ENCODE data around the gene MAML1. TPM values are rescaled to one million over a fixed set of nuclear protein-coding genes. Genes with fewer than 3 reads are reported as not detected.

Gene MAML1
- total RNA-seq, 1 donor from 2014 or later, result 29.1 TPM

- Mint-ChIP-seq H3K27me3 (ENCODE audit: insufficient read depth, low read depth) (no peaks in the 10 kb centered on the region), H3K4me3 (no peak overlapping the region), H3K9me3 (no peaks in the 10 kb centered on the region), H3K36me3 (peaks cover 42% of the 10 kb centered on the region), H3K27ac (peak overlapping the region; percentile 70), H3K4me1 (peaks cover 22% of the 10 kb centered on the region)
- DNase-seq (ENCODE audit: low spot score), result no peak
- no peak overlapping the region for H2AFZ ChIP-seq (replicated peaks)
- peaks cover 64% of the 10 kb centered on the region for H4K20me1 ChIP-seq (ENCODE audit: low read depth)
- H3K27me3 ChIP-seq, result no peaks in the 10 kb centered on the region
- peaks cover 3% of the 10 kb centered on the region for H3F3A ChIP-seq (ENCODE audit: low read depth)
- H3K36me3 ChIP-seq, result peaks cover 8% of the 10 kb centered on the region
- no peak overlapping the region for H3K4me3 ChIP-seq
- no peaks in the 10 kb centered on the region for H3K4me1 ChIP-seq
- no peaks in the 10 kb centered on the region for H3K9me3 ChIP-seq (ENCODE audit: low read depth)
- peaks cover 32% of the 10 kb centered on the region for H3K79me2 ChIP-seq (ENCODE audit: low read depth)
- no peak overlapping the region for H3K27ac ChIP-seq
- TF ChIP-seq EZH2 (IDR thresholded peaks at IDR 0.05) (no peak), EZH2phosphoT487 (IDR thresholded peaks at IDR 0.05) (no peak), CTCF (IDR thresholded peaks at IDR 0.05) (no peak)
- H3K4me2 ChIP-seq, result no peak overlapping the region
- H3K9ac ChIP-seq, result no peak overlapping the region
Measured at GRCh38 chr5:179769271-179769670, 36.6 kb downstream of the MAML1 start.

GRCh38 chr5:179769796-179770195 lies 37.2 kb downstream of the MAML1 start:
- Mint-ChIP-seq H3K4me1 (peaks cover 22% of the 10 kb centered on the region), H3K9me3 (no peaks in the 10 kb centered on the region), H3K4me3 (no peak overlapping the region), H3K27ac (no peak overlapping the region), H3K27me3 (ENCODE audit: insufficient read depth, low read depth) (peaks cover 2% of the 10 kb centered on the region), H3K36me3 (peaks cover 44% of the 10 kb centered on the region)
- Histone ChIP-seq H3K79me2 (ENCODE audit: low read depth) (peaks cover 27% of the 10 kb centered on the region), H3K4me3 (no peak overlapping the region), H3F3A (ENCODE audit: low read depth) (peaks cover 3% of the 10 kb centered on the region), H3K4me2 (no peak overlapping the region), H3K9ac (no peak overlapping the region), H2AFZ (replicated peaks) (no peak overlapping the region), H3K9me3 (ENCODE audit: low read depth) (no peaks in the 10 kb centered on the region), H4K20me1 (ENCODE audit: low read depth) (peaks cover 59% of the 10 kb centered on the region), H3K36me3 (peaks cover 8% of the 10 kb centered on the region), H3K27ac (no peak overlapping the region), H3K4me1 (no peaks in the 10 kb centered on the region), H3K27me3 (no peaks in the 10 kb centered on the region)
- no peak for DNase-seq (ENCODE audit: low spot score)
- no peak for TF ChIP-seq EZH2 (IDR thresholded peaks at IDR 0.05)
- no peak for TF ChIP-seq CTCF (IDR thresholded peaks at IDR 0.05)
- TF ChIP-seq EZH2phosphoT487 (IDR thresholded peaks at IDR 0.05), result no peak

GRCh38 chr5:179771311-179771895 lies 38.8 kb downstream of the MAML1 start:
- Mint-ChIP-seq H3K9me3 (no peaks in the 10 kb centered on the region), H3K27me3 (ENCODE audit: insufficient read depth, low read depth) (peaks cover 2% of the 10 kb centered on the region), H3K27ac (no peak overlapping the region), H3K4me3 (no peak overlapping the region), H3K36me3 (peaks cover 42% of the 10 kb centered on the region), H3K4me1 (peaks cover 6% of the 10 kb centered on the region)
- H3K36me3 ChIP-seq, result peaks cover 8% of the 10 kb centered on the region
- no peak overlapping the region for H3K27ac ChIP-seq
- H3K4me1 ChIP-seq, result no peaks in the 10 kb centered on the region
- H3K9me3 ChIP-seq (ENCODE audit: low read depth), result no peaks in the 10 kb centered on the region
- no peak overlapping the region for H3K4me3 ChIP-seq
- no peak for TF ChIP-seq EZH2phosphoT487 (IDR thresholded peaks at IDR 0.05)
- no peak for TF ChIP-seq CTCF (IDR thresholded peaks at IDR 0.05)
- no peak for TF ChIP-seq EZH2 (IDR thresholded peaks at IDR 0.05)
- peaks cover 47% of the 10 kb centered on the region for H4K20me1 ChIP-seq (ENCODE audit: low read depth)
- peaks cover 11% of the 10 kb centered on the region for H3K79me2 ChIP-seq (ENCODE audit: low read depth)
- H3K9ac ChIP-seq, result no peak overlapping the region
- H3K4me2 ChIP-seq, result no peak overlapping the region
- H3F3A ChIP-seq (ENCODE audit: low read depth), result peaks cover 3% of the 10 kb centered on the region
- no peak overlapping the region for H2AFZ ChIP-seq (replicated peaks)
- DNase-seq (ENCODE audit: low spot score), result no peak
- H3K27me3 ChIP-seq, result no peaks in the 10 kb centered on the region

All from neural progenitor cell (in vitro differentiated cells).